Tibial nerve (tissue), 4 donors: ENCODE measurements around the gene ZMYND8. TPM values are rescaled to one million over a fixed set of nuclear protein-coding genes. Genes with fewer than 3 reads are reported as not detected.

Experiments used
- DNase-seq, 2 donors: peaks; one replicate each; pipeline ENCODE4 v3.0.0-alpha.2; 2019; ENCODE audit warnings: low spot score in 2 of 2
- H3K27ac ChIP-seq, 4 donors: fragments of 200-600 bp; sonication (generic) in 3 of 4; one replicate each; pipeline ENCODE4 v1.5.1; 2017 to 2019; ENCODE audit warnings: mild to moderate bottlenecking in 1 of 4
- H3K27me3 ChIP-seq, 2 donors: fragments of 200-600 bp; sonication (generic) in 1 of 2; one replicate each; pipeline versions ENCODE4 v1.5.1 to v1.6.0; 2017 to 2019
- H3K36me3 ChIP-seq, 3 donors: fragments of 200-600 bp; sonication (generic); one replicate each; pipeline ENCODE4 v1.5.1; 2018 to 2019
- H3K4me1 ChIP-seq, 4 donors: fragments of 200-600 bp; sonication (generic) in 3 of 4; one replicate each; pipeline ENCODE4 v1.5.1; 2017 to 2019
- H3K4me3 ChIP-seq, 4 donors: fragments of 200-600 bp; sonication (generic) in 3 of 4; one replicate each; pipeline ENCODE4 v1.5.1; 2017 to 2019; ENCODE audit warnings: mild to moderate bottlenecking in 1 of 4, moderate library complexity in 1 of 4
- H3K9me3 ChIP-seq, 4 donors: fragments of 200-600 bp; sonication (generic) in 3 of 4; one replicate each; pipeline ENCODE4 v1.5.1; 2017 to 2019
- EP300 ChIP-seq, 2 donors: sonication (generic); formaldehyde crosslinking; IDR thresholded peaks; one replicate each; pipeline ENCODE4 v1.6.1; 2017; ENCODE audit warnings: antibody characterized with exemption in 2 of 2, mild to moderate bottlenecking in 1 of 2
- POLR2A ChIP-seq, 2 donors: fragments of 450-650 bp; IDR thresholded peaks; one replicate each; pipeline ENCODE4 v1.6.1; 2017; ENCODE audit warnings: antibody characterized with exemption in 2 of 2, mild to moderate bottlenecking in 2 of 2, moderate library complexity in 2 of 2
- WGBS, 2 donors: methylation state at CpG; one replicate each; pipeline ENCODE4 v1.1.5; 2018; 5-methylcytosine and 5-hydroxymethylcytosine counted together
- small RNA-seq: library from RNA; depleted of rRNA; stranded (forward); fragments of <200 nt; gene quantifications from one replicate; pipeline ENCODE3, GENCODE V24; 2016
- total RNA-seq, 4 donors: library from RNA; depleted of rRNA; stranded (reverse); fragments of >200 nt; gene quantifications; one replicate each; pipeline ENCODE4 v1.1.0, GENCODE V29; 2016
- TF ChIP-seq, protein P1 (sequence below), 5 experiments: fragments of 200-600 bp in 3 of 5; fragments of 450-650 bp in 2 of 5; sonication (generic) in 3 of 5; IDR thresholded peaks; one replicate each; pipeline ENCODE4 v1.5.1; 2016 to 2019; ENCODE audit warnings: antibody characterized with exemption in 5 of 5, mild to moderate bottlenecking in 3 of 5, moderate library complexity in 2 of 5

Gene ZMYND8
- total RNA-seq, 4 donors from 2014 or later = 45.3 to 69.9 (median 49.8) TPM

DNA sequence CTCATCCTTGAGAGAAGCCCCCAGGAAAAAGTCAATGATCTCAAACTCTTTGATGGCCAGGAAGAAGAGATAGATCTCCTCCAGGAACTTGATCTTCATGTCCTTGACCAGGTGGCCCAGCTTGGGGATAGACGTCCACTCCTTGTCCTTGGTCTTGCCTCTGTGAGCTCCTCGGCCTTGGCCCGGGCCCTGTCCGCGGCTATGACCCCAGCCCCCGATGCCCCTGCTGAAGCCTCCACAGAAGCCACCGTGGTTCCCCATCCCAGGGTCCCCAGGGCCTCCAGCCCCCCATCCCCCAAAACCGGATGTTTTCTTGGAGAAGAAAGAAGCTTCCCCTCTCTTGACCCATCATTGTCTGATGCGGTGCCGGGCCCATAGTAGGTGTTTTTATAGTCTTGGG lies 195.1 kb downstream of the ZMYND8 start:
- Histone ChIP-seq H3K27ac (no peak overlapping the region), H3K4me1 (no peaks in the 10 kb centered on the region), H3K4me3 (no peak overlapping the region), H3K27me3 (no peaks in the 10 kb centered on the region), H3K9me3 (peaks cover 0 to 5% (median 0%) of the 10 kb centered on the region in 4 donors), H3K36me3 (no peaks in the 10 kb centered on the region)
- TF ChIP-seq, protein P1, sequence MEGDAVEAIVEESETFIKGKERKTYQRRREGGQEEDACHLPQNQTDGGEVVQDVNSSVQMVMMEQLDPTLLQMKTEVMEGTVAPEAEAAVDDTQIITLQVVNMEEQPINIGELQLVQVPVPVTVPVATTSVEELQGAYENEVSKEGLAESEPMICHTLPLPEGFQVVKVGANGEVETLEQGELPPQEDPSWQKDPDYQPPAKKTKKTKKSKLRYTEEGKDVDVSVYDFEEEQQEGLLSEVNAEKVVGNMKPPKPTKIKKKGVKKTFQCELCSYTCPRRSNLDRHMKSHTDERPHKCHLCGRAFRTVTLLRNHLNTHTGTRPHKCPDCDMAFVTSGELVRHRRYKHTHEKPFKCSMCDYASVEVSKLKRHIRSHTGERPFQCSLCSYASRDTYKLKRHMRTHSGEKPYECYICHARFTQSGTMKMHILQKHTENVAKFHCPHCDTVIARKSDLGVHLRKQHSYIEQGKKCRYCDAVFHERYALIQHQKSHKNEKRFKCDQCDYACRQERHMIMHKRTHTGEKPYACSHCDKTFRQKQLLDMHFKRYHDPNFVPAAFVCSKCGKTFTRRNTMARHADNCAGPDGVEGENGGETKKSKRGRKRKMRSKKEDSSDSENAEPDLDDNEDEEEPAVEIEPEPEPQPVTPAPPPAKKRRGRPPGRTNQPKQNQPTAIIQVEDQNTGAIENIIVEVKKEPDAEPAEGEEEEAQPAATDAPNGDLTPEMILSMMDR (IDR thresholded peaks at IDR 0.05) = no peak
- TF ChIP-seq POLR2A (IDR thresholded peaks at IDR 0.05) (no peak), EP300 (IDR thresholded peaks at IDR 0.05) (no peak)
- 92 to 96% methylated on average over 10 of the region's 10 CpGs for WGBS, 2 donors
- DNase-seq = no peak

DNA sequence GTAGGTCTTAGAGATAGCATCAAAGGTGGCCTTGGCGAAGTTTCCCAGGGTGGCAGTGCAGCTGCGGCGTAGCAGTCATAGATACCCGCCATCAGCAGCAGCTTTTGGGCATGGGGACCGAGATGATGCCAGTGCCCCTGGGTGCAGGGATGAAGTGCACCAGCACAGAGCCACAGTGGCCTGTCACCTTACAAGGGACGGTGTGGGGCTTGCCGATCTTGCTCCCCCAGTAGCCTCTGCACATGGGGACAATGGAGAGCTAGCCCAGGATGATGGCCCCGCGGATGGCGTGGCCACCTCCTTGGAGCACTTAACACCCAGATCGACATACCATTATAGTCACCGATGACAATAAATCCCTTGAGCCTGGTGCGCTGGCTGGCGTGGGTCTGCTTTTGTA lies 195.5 kb downstream of the ZMYND8 start:
- 96% methylated on average over 14 of the region's 14 CpGs for WGBS, 2 donors
- Histone ChIP-seq H3K9me3 (peaks cover 0 to 5% (median 0%) of the 10 kb centered on the region in 4 donors), H3K4me3 (no peak overlapping the region), H3K36me3 (no peaks in the 10 kb centered on the region), H3K4me1 (no peaks in the 10 kb centered on the region), H3K27me3 (no peaks in the 10 kb centered on the region), H3K27ac (no peak overlapping the region)
- DNase-seq = no peak
- TF ChIP-seq, protein P1 (IDR thresholded peaks at IDR 0.05) = no peak
- TF ChIP-seq EP300 (IDR thresholded peaks at IDR 0.05) = no peak
- no peak for TF ChIP-seq POLR2A (IDR thresholded peaks at IDR 0.05)

DNA sequence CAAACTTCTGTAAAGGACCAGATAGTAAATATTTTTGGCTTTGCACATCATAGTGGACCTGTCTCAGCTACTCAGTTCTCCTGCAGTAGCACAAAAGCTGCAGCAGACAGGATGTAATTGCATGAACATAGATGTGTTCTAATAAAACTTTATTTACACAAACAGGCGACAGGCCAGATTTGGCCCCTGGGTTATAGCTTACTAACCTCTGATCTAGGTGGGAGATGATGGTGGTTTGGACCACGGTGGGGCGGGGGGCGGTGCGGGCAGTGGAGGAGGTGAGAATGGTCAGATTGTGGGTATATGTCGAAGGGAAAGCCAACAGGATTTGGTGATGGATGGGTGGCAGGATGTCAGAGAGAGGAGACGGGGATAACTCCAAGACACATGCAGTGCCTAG lies 196.3 kb downstream of the ZMYND8 start:
- no peaks in the 10 kb centered on the region for H3K4me1 ChIP-seq
- no peaks in the 10 kb centered on the region for H3K27me3 ChIP-seq
- H3K36me3 ChIP-seq = no peaks in the 10 kb centered on the region
- DNase-seq = no peak
- H3K4me3 ChIP-seq = no peak overlapping the region
- no peak overlapping the region for H3K27ac ChIP-seq
- WGBS, 2 donors = 93 to 95% methylated on average over 7 of the region's 7 CpGs
- H3K9me3 ChIP-seq = peaks cover 0 to 5% (median 0%) of the 10 kb centered on the region in 4 donors
- TF ChIP-seq, protein P1 (IDR thresholded peaks at IDR 0.05) = no peak
- no peak for TF ChIP-seq EP300 (IDR thresholded peaks at IDR 0.05)
- no peak for TF ChIP-seq POLR2A (IDR thresholded peaks at IDR 0.05)

Small RNAs within 50 kb of the gene (small RNA-seq; reads per million reads assigned to genes)
- not detected for gene MIR3616

Other genes starting within 250 kb of the ZMYND8 start
- gene NCOA3, start 145.2 kb upstream of the ZMYND8 start, total RNA-seq = 10 to 100 TPM; 38.0 to 48.9 (median 40.7) TPM